Stimulated activated CD4-positive, alpha-beta T cell treated with anti-CD3 and anti-CD28 coated beads, Interleukin-4, amount 100 ng/mL, for 4 hours (primary cell): ENCODE results near the gene KANK2.
"Not testable (repeated sequence)": the region's sequence is repeated elsewhere in the genome, so short reads cannot be mapped to it uniquely, and the experiment has no call there.

ENCODE experiments used
- DNase-seq, 2 experiments: peaks; one replicate each; pipeline ENCODE4 v3.0.0-alpha.2; 2020

The KANK2 gene

DNA sequence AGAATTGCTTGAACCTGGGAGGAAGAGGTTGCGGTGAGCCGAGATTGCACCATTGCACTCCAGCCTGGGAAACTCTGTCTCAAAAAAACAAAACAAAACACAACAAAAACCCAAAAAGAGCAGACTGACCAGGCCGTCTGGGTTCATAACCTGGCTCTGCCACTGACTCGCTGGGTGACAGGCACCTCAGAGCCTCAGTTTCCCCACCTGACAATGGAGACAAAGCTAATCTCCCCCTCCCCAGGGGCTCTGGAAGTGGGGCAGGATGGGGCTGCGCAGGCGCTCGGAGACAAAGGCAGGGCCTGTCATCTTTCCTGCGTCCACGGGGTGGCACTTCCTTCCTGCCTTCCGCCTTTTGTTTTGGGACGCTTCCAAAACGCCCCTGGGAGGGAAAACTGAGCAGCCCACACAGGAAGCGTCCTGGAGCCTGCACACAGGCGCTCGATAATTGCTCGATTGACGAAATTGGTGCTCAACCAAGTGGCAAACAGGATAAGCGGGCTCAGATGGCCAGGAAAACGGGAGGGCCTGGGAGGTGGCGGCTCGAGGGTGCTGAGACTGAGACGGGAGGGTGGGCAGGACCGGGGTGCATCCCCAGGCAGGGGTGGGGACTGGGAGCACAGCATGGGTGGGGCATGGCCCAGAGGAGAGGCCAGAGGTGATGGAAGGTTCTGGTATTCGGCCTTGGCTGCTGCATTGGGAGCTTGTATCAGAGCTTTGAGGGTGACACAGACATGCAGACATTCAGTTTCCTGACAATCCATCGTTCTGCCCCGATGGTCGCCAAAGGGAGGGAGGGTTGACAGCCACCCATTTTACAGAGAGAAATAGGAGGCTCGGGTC, 59.6 kb downstream of the KANK2 start:
- DNase-seq: peak; percentile 25 to 36

DNA sequence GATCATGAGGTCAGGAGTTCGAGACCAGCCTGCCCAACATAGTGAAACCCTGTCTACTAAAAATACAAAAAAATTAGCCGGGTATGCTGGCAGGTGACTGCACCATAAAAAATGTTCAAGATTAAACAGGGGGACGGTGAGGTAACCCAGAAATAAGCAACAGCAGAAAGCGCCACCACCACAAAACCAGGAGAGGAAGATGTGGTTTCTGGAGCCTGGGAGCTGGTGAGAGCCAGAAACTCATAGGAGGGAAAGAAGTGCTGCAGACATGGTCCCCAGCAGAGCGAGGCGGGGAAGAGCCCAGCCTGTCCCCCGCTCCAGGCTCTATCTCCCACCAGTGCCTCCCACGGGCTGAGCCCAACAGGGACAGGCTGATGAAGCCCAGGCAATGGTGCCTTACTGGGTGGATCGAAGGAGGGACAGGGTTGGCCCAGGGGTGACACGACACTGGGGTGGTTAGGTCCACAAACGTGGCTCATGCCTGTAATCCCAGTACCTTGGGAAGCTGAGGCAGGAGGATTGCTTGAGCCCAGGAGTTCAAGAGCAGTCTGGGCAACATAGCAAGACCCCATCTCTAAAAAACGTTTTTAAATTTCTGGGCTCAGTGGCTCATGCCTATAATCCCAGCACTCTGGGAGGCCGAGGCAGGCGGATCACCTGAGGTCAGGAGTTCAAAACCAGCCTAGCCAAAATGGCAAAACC, 60.8 kb downstream of the KANK2 start:
- no peak for DNase-seq

DNA sequence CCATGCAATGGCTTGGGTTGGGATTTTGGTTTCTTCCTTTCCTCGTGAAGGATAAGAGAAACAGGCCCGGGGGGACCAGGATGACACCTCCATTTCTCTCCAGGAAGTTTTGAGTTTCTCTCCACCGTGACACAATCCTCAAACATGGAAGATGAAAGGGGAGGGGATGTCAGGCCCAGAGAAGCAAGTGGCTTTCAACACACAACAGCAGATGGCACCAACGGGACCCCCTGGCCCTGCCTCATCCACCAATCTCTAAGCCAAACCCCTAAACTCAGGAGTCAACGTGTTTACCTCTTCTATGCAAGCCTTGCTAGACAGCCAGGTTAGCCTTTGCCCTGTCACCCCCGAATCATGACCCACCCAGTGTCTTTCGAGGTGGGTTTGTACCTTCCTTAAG, 65.9 kb downstream of the KANK2 start:
- DNase-seq: no peak

DNA sequence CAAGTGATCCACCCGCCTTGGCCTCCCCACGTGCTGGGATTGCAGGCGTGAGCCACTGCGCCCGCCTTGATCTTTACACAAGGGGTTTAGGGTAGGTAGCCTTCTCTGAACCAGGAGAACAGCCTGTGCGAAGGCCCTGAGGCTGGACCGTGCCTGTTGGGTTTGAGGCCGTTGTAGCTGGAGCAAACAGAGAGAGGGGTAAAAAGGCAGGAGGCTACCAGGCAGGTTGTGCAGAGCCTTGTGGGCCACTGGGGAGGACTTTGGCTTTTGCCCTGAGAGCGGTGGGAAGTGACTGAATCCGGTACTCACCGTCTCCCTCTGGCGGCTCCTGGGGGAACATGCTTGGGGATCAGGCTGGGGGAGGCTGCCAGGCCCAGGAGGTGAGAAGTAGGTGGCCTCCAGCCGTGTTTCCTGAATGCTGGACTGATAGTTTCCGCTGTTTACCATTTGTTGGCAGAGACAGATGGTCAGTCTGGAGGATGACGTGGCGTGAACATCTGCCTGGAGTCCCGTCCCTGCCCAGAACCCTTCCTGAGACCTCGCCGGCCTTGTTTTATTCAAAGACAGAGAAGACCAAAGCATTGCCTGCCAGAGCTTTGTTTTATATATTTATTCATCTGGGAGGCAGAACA, 66.4 kb downstream of the KANK2 start:
- peak; percentile 53 to 60 for DNase-seq

DNA sequence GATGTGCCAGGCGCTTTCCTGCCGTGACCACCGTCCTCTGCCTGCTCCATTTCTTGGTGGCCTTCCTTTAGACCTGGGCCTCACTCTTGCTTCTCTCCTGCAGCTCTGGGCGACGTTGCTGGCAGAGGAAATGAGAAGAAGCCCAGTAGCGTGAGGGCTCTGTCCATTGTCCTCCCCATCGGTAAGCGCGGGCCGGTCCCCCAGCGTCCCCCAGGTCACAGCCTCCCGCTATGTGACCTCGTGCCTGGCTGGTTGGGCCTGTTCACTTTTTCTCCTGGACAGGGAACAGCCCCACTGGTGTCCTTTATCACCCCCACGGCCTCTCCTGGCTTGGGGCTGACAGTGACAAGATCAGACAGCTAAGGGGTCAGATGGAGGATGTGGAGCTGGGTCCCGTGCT, 69.4 kb downstream of the KANK2 start:
- DNase-seq: no peak

DNA sequence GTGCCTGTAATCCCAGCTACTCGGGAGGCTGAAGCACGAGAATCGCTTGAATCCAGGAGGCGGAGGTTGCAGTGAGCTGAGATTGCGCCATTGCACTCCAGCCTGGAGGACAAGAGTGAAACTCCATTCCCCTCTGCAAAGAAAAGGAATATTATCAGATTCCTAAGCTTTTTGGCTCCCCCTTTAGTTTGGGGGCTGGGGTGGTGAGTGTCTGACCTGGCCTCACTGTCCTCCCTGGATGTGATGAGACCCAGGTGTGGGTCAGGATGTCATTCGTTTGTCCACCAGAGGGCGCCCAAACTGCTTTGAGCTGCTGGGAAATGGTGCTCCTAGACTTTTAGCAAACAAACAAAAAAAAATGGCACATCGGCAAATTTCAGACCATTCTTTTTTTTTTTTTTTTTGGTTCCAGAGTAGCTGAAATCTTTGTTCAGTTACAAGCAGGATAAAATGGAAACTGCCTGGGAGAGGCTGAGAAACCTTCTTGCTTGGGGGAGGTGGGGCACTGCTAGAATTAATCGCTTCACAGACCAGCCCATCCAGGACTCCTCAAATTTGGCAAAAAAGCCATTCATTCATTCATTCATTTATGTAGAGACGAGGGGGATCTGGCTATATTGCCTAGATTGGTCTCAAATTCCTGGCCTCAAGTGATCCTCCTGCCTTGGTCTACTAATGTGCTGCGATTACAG, 71.2 kb downstream of the KANK2 start:
- peak; percentile 59 to 73 for DNase-seq

DNA sequence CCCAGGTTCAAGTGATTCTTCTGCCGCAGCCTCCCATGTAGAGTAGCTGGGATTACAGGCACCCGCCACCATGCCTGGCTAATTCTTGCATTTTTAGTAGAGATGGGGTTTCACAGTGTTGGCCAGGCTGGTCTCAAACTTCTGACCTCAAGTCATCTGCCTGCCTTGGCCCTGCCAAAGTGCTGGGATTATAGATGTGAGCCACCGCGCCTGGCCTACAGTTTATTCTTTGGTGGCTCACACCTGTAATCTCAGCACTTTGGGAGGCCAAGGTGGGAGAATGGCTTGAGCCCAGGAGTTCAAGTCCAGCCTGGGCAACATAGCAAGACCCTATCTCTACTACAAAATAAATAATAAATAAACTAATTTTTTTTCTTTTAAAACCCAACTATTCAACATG, 73.2 kb downstream of the KANK2 start:
- DNase-seq: not testable (repeated sequence)

DNA sequence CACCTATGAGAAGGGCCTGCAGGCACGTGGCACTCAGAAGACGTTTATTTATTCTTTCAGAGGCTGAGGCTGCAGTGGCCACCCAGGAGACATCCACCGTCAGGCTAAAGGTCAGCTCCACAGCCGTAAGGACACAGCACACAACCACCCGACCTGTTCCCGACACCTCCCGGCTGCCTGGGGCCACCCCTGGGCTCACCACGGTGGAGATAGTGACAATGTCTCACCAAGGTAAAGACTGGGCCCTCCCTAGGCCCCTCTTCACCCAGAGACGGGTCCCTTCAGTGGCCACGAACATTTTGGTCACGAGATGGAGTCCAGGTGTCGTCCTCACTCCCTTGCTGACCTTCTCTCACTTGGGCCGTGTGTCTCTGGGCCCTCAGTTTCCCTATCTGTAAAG, 74.2 kb downstream of the KANK2 start:
- DNase-seq: no peak

DNA sequence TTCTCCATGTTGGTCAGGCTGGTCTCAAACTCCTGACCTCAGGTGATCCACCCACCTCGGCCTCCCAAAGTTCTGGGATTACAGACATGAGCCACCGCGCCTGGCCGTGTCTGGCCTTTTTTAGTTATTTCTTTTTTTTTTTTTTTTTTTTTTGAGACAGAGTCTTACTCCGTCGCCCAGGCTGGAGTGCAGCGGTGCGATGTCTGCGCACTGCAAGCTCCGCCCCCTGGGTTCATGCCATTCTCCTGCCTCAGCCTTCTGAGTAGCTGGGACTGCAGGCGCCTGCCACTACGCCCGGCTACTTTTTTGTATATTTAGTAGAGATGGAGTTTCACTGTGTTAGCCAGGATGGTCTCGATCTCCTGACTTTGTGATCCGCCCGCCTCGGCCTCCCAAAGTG, 75.4 kb downstream of the KANK2 start:
- DNase-seq: not testable (repeated sequence)

DNA sequence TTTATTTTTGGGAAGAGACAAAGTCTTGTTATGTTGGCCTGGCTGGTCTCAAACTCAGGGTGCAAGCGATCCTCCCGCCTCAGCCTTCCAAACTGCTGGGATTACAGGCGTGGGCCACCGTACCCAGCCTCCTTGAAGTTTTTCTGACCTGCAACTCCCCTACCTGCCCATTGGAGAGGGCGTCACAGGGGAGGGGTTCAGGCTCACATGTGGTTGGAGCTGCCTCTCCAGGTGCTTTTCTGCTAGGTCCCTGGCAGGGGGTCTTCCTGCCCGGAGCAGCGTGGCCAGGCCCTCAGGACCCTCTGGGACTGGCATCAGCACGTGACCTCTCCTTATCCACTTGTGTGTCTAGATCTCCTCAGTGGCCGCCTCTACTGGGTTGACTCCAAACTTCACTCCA, 80.8 kb downstream of the KANK2 start:
- DNase-seq: no peak

DNA sequence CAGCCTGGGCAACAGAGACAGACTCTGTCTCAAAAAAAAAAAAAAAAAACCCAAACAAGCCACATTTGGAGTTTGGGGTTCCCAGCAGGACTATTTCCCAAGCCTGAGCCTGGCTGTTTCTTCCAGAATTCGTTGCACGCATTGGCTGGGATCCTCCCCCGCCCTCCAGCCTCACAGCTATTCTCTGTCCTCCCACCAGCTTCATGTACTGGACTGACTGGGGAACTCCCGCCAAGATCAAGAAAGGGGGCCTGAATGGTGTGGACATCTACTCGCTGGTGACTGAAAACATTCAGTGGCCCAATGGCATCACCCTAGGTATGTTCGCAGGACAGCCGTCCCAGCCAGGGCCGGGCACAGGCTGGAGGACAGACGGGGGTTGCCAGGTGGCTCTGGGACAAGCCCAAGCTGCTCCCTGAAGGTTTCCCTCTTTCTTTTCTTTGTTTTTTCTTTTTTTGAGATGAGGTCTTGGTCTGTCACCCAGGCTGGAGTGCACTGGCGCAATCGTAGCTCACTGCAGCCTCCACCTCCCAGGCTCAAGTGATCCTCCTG, 81.4 kb downstream of the KANK2 start:
- DNase-seq: no peak

DNA sequence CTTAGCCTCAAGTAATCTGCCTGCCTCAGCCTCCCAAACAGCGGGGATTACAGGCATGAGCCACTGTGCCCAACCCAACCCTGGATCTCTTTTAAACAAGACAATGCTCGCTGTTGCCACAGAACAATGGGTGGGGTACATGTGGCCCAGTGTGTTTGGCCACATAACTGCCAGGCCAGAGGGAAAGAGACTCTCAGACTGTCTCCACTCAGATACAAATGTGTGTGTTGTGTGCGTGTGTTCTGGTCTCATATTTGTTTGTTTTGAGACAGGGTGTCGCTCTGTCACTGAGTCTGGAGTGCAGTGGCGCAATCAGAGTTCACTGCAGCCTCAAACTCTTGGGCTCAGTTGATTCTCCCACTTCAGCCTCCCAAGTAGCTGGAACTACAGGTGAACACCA, 82.3 kb downstream of the KANK2 start:
- no peak for DNase-seq
